HG03469 (cell line): ENCODE data around the gene TM9SF4.
"Not testable (repeated sequence)": the region's sequence is repeated elsewhere in the genome, so short reads cannot be mapped to it uniquely, and the experiment has no call there.

Experiments used
- ATAC-seq: cut with Tn5 transposase; IDR thresholded peaks from one replicate; pipeline ENCODE4 v1.9.1; 2021; ENCODE audit warnings: mild to moderate bottlenecking, moderate library complexity, moderate number of reproducible peaks; ENCODE audit not compliant: unreplicated experiment

Gene TM9SF4

GRCh38 chr20:32153771-32154170, 44.3 kb downstream of the TM9SF4 start:
- ATAC-seq = no peak

GRCh38 chr20:32155017-32155981, 45.8 kb downstream of the TM9SF4 start:
- ATAC-seq = no peak

- no peak for ATAC-seq
Observed at GRCh38 chr20:32157611-32158010, 48.1 kb downstream of the TM9SF4 start.

- ATAC-seq = no peak
Observed at GRCh38 chr20:32158351-32158750, 48.8 kb downstream of the TM9SF4 start.

- no peak for ATAC-seq
Observed at GRCh38 chr20:32158943-32159660, 49.6 kb downstream of the TM9SF4 start.

GRCh38 chr20:32159766-32160221, 50.3 kb downstream of the TM9SF4 start:
- no peak for ATAC-seq

- no peak for ATAC-seq
Observed at GRCh38 chr20:32160341-32160740, 50.8 kb downstream of the TM9SF4 start.

GRCh38 chr20:32162351-32162750, 52.8 kb downstream of the TM9SF4 start:
- ATAC-seq = no peak

- no peak for ATAC-seq
Observed at GRCh38 chr20:32163951-32164350, 54.4 kb downstream of the TM9SF4 start.

- no peak for ATAC-seq
Observed at GRCh38 chr20:32164984-32165735, 55.6 kb downstream of the TM9SF4 start.

- ATAC-seq = no peak
Observed at GRCh38 chr20:32165836-32166545, 56.5 kb downstream of the TM9SF4 start.

- ATAC-seq = no peak
Observed at GRCh38 chr20:32167552-32167951, 58.0 kb downstream of the TM9SF4 start.

GRCh38 chr20:32168184-32168910, 58.8 kb downstream of the TM9SF4 start:
- no peak for ATAC-seq

GRCh38 chr20:32177696-32178095, 68.2 kb downstream of the TM9SF4 start:
- ATAC-seq = not testable (repeated sequence)

GRCh38 chr20:32179515-32179914, 70.0 kb downstream of the TM9SF4 start:
- ATAC-seq = no peak

GRCh38 chr20:32179934-32180333, 70.4 kb downstream of the TM9SF4 start:
- no peak for ATAC-seq

- ATAC-seq = no peak
Observed at GRCh38 chr20:32181606-32182005, 72.1 kb downstream of the TM9SF4 start.

- no peak for ATAC-seq
Observed at GRCh38 chr20:32183947-32184635, 74.6 kb downstream of the TM9SF4 start.

- ATAC-seq = no peak
Observed at GRCh38 chr20:32184961-32185603, 75.6 kb downstream of the TM9SF4 start.
